Measurements from ENCODE around the gene PKDREJ. TPM values are rescaled to one million over a fixed set of nuclear protein-coding genes. Genes with fewer than 3 reads are reported as not detected.

PKDREJ gene
- total RNA-seq, 1 experiment from 2014 or later: not detected

DNA sequence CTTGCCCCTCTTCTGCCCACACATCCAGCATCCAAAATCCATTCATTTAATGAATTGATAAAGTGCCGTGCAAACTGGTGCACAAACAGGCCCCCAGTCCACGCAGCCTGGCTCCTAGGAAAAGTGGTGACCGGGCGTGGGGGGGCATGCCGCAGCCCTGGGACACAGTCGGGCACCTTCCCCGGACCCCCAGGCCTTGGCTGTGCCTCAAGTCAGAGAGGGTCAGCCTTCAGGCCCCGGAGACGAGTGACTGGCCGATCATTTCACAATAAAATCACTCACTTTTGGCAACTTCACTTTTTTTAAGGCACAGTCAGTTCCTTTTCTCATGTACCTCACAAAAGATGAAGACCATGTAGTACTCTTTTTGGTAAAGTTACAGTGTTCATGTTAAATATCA lies 21.1 kb downstream of the PKDREJ start:
- Histone ChIP-seq H3K27me3 (ENCODE audit: insufficient read depth, low read length) (no peaks in the 10 kb centered on the region), H3K27ac (ENCODE audit: low read depth, low read length) (no peak overlapping the region), H3K4me1 (ENCODE audit: control insufficient read depth in 1 of 2, insufficient read depth in 2 of 2, low read length in 2 of 2) (no peaks in the 10 kb centered on the region), H3K9ac (ENCODE audit: low read length) (no peak overlapping the region), H3K9me3 (ENCODE audit: control insufficient read depth in 1 of 2, insufficient read depth in 1 of 2, low read depth in 1 of 2, low read length in 2 of 2) (no peaks in the 10 kb centered on the region), H3K36me3 (ENCODE audit: control insufficient read depth in 1 of 2, insufficient read depth in 2 of 2, low read length in 2 of 2) (0 out of 4 replicates have a peak, but pooled peaks cover 0 to 2% of the 10 kb centered on the region in 2 experiments), H3K4me2 (ENCODE audit: low read length) (no peak overlapping the region), H3K79me2 (ENCODE audit: insufficient read depth, low read length) (no peaks in the 10 kb centered on the region), H3K4me3 (replicated peaks in 1 of 2; ENCODE audit: low read depth in 1 of 2, low read length in 2 of 2) (no peak overlapping the region), H4K20me1 (ENCODE audit: insufficient read depth) (no peaks in the 10 kb centered on the region), H2AFZ (ENCODE audit: low read depth, low read length, poor library complexity, severe bottlenecking) (no peak overlapping the region), H3K9me2 (ENCODE audit: insufficient read depth) (no peaks in the 10 kb centered on the region)
- no peak for DNase-seq (ENCODE audit: low read depth, low spot score)
- ChIA-PET RAD21 (ENCODE audit: low non-redundant PET in 1 of 2, low total read pairs in 2 of 2, uncharacterized antibody in 2 of 2, unreplicated experiment in 2 of 2) (no interaction called here), POLR2A (no interaction called here), CTCF (no interaction called here)
- TF ChIP-seq YY1 (IDR thresholded peaks at IDR 0.05; ENCODE audit: extremely low read depth, insufficient replicate concordance, low read depth, low read length) (no peak), ZFX (IDR thresholded peaks at IDR 0.05) (no peak), FOSL1 (IDR thresholded peaks at IDR 0.05; ENCODE audit: low read depth) (no peak), RAD21 (IDR thresholded peaks at IDR 0.05; ENCODE audit: low read depth) (no peak), SP1 (IDR thresholded peaks at IDR 0.05; ENCODE audit: low read depth) (no peak), TCF7L2 (IDR thresholded peaks at IDR 0.05; ENCODE audit: borderline replicate concordance, extremely low read depth, insufficient read depth, insufficient read length) (no peak), POLR2AphosphoS5 (IDR thresholded peaks at IDR 0.05; ENCODE audit: low read depth, low read length) (no peak), EZH2 (IDR thresholded peaks at IDR 0.05) (no peak), CBX3 (IDR thresholded peaks at IDR 0.05; ENCODE audit: low read depth) (no peak), SIN3A (IDR thresholded peaks at IDR 0.05; ENCODE audit: low read depth) (no peak), POLR2A (IDR thresholded peaks at IDR 0.05; ENCODE audit: borderline replicate concordance, extremely low read depth, insufficient read depth, insufficient read length) (no peak), ELF1 (IDR thresholded peaks at IDR 0.05; ENCODE audit: borderline replicate concordance, low read depth) (no peak), SRF (IDR thresholded peaks at IDR 0.05; ENCODE audit: low read depth) (no peak), EGR1 (IDR thresholded peaks at IDR 0.05; ENCODE audit: low read depth) (no peak), JUND (IDR thresholded peaks at IDR 0.05) (no peak)
- TF ChIP-seq, protein P1, sequence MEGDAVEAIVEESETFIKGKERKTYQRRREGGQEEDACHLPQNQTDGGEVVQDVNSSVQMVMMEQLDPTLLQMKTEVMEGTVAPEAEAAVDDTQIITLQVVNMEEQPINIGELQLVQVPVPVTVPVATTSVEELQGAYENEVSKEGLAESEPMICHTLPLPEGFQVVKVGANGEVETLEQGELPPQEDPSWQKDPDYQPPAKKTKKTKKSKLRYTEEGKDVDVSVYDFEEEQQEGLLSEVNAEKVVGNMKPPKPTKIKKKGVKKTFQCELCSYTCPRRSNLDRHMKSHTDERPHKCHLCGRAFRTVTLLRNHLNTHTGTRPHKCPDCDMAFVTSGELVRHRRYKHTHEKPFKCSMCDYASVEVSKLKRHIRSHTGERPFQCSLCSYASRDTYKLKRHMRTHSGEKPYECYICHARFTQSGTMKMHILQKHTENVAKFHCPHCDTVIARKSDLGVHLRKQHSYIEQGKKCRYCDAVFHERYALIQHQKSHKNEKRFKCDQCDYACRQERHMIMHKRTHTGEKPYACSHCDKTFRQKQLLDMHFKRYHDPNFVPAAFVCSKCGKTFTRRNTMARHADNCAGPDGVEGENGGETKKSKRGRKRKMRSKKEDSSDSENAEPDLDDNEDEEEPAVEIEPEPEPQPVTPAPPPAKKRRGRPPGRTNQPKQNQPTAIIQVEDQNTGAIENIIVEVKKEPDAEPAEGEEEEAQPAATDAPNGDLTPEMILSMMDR (IDR thresholded peaks at IDR 0.05 in 2 of 3, conservative IDR thresholded peaks at IDR 0.05 in 1 of 3; ENCODE audit: borderline replicate concordance in 1 of 3, insufficient read depth in 1 of 3, low read depth in 2 of 3, low read length in 2 of 3): no peak
- TF ChIP-seq, protein P2, sequence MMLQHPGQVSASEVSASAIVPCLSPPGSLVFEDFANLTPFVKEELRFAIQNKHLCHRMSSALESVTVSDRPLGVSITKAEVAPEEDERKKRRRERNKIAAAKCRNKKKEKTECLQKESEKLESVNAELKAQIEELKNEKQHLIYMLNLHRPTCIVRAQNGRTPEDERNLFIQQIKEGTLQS (IDR thresholded peaks at IDR 0.05): no peak
- TF ChIP-seq, protein P3, sequence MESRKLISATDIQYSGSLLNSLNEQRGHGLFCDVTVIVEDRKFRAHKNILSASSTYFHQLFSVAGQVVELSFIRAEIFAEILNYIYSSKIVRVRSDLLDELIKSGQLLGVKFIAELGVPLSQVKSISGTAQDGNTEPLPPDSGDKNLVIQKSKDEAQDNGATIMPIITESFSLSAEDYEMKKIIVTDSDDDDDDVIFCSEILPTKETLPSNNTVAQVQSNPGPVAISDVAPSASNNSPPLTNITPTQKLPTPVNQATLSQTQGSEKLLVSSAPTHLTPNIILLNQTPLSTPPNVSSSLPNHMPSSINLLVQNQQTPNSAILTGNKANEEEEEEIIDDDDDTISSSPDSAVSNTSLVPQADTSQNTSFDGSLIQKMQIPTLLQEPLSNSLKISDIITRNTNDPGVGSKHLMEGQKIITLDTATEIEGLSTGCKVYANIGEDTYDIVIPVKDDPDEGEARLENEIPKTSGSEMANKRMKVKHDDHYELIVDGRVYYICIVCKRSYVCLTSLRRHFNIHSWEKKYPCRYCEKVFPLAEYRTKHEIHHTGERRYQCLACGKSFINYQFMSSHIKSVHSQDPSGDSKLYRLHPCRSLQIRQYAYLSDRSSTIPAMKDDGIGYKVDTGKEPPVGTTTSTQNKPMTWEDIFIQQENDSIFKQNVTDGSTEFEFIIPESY (IDR thresholded peaks at IDR 0.05; ENCODE audit: extremely low read depth, insufficient replicate concordance, low read length): no peak
- no TSS peak for BruUV-seq (replicated peaks)
- intact Hi-C loops (cut with micrococcal nuclease): loop anchor here (10.0 kb wide), 1 partner anchor 87 kb away; the partner anchor contains the start of gene PPARA
- no peak for ATAC-seq
